Pancreas (tissue), 10 donors: ENCODE data around the gene TDRD7. TPM values are rescaled to one million over a fixed set of nuclear protein-coding genes. Genes with fewer than 3 reads are reported as not detected.

Source experiments
- ATAC-seq, 4 donors: fragments of 200-7000 bp; cut with Tn5 transposase; one replicate each; pipeline versions ENCODE4 v1.8.0 to v1.9.1; 2020; ENCODE audit warnings: mild to moderate bottlenecking in 4 of 4, moderate library complexity in 4 of 4
- DNase-seq, 6 donors: peaks; one replicate each; pipeline ENCODE4 v3.0.0-alpha.2; 2020
- FAIRE-seq: peaks from 2 replicates; lab custom pipeline; 2012; peaks lifted over from hg19 to GRCh38; lab: Jason Lieb, UNC
- H3K27ac ChIP-seq, 4 donors: fragments of 200-600 bp; sonication (generic); 1 replicate in 3 of 4; 2 replicates in 1 of 4; pipeline versions ENCODE4 v1.5.0 to v1.8.0; 2020
- H3K27me3 ChIP-seq, 4 donors: fragments of 200-600 bp; one replicate each; pipeline ENCODE4 v1.8.0; 2021
- H3K36me3 ChIP-seq, 3 donors: fragments of 200-600 bp; sonication (generic) in 1 of 3; one replicate each; pipeline versions ENCODE4 v1.5.0 to v1.8.0; 2020 to 2021
- H3K4me1 ChIP-seq, 3 donors: fragments of 200-600 bp; one replicate each; pipeline ENCODE4 v1.8.0; 2021
- H3K4me3 ChIP-seq, 4 donors: fragments of 200-600 bp; sonication (generic) in 2 of 4; one replicate each; pipeline versions ENCODE4 v1.5.0 to v1.8.0; 2020 to 2021
- H3K9me3 ChIP-seq, 4 donors: fragments of 200-600 bp; one replicate each; pipeline ENCODE4 v1.8.0; 2021
- WGBS, 2 donors: extraction: QIAGEN DNeasy Blood & Tissue Kit; methylation state at CpG; one replicate each; pipeline ENCODE4 v1.1.7; 2013; 5-methylcytosine and 5-hydroxymethylcytosine counted together
- intact Hi-C, 3 donors: fragments of 100-400 bp; cut with DNase I; formaldehyde crosslinking; loops; one replicate each; pipeline versions ENCODE4 v1.11.1 to v1.14.2; 2022
- polyA plus RNA-seq, 2 donors: library from polyadenylated mRNA; stranded (reverse); fragments of 200-250 nt; gene quantifications; one replicate each; pipeline ENCODE4 v1.2.3, GENCODE V29; 2013
- total RNA-seq, 6 donors: library from RNA; stranded (reverse); fragmentation: NEBNext Ultra II Directional in 4 of 6; extraction: Animal tissue kit (Norgen Biotek cat#: 25700) in 4 of 6; gene quantifications; one replicate each; pipeline versions ENCODE4 v1.2.1 to v1.2.4, GENCODE V29; 2021 to 2023
- TF ChIP-seq, protein P1 (sequence below), 4 donors: fragments of 200-600 bp; sonication (generic) in 3 of 4; IDR thresholded peaks; one replicate each; pipeline versions ENCODE4 v1.5.0 to v1.8.0; 2021; ENCODE audit warnings: antibody characterized with exemption in 4 of 4
- donor health status: healthy with polysubstance abuse.
- donor health status: DM: no; HTN: no; CAD: no; lungs with moderate emphysema.
- donor health status: DM: no; HTN: no; CAD: no.
- donor health status: control.
- donor health status: control.
- donor health status: Bipolar disorder and iron deficiency.
- donor health status: DM: yes; HTN: yes; CAD: no.
- donor health status: DM: no; HTN: no; CAD: no.
- donor health status: DM: no; HTN: no; CAD: no.
- donor health status: DM: yes; HTN: yes; CAD: no.

TDRD7 gene
- total and polyA plus RNA-seq, 8 donors = 3.4 to 9.5 (median 4.7) TPM

GRCh38 chr9:97425973-97426336 lies 14.1 kb downstream of the TDRD7 start:
- TF ChIP-seq, protein P1, sequence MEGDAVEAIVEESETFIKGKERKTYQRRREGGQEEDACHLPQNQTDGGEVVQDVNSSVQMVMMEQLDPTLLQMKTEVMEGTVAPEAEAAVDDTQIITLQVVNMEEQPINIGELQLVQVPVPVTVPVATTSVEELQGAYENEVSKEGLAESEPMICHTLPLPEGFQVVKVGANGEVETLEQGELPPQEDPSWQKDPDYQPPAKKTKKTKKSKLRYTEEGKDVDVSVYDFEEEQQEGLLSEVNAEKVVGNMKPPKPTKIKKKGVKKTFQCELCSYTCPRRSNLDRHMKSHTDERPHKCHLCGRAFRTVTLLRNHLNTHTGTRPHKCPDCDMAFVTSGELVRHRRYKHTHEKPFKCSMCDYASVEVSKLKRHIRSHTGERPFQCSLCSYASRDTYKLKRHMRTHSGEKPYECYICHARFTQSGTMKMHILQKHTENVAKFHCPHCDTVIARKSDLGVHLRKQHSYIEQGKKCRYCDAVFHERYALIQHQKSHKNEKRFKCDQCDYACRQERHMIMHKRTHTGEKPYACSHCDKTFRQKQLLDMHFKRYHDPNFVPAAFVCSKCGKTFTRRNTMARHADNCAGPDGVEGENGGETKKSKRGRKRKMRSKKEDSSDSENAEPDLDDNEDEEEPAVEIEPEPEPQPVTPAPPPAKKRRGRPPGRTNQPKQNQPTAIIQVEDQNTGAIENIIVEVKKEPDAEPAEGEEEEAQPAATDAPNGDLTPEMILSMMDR (IDR thresholded peaks at IDR 0.05) = no peak
- no peak overlapping the region for H3K4me3 ChIP-seq
- FAIRE-seq (no peak), ATAC-seq (no peak), DNase-seq (no peak)
- peaks cover 0 to 17% (median 0%) of the 10 kb centered on the region in 3 donors for H3K36me3 ChIP-seq
- no peaks in the 10 kb centered on the region for H3K4me1 ChIP-seq
- intact Hi-C loops = no loop called here
- 92 to 96% methylated on average over 3 of the region's 3 CpGs for WGBS, 2 donors
- no peak overlapping the region for H3K27ac ChIP-seq
- no peaks in the 10 kb centered on the region for H3K27me3 ChIP-seq
- H3K9me3 ChIP-seq = no peaks in the 10 kb centered on the region

DNA sequence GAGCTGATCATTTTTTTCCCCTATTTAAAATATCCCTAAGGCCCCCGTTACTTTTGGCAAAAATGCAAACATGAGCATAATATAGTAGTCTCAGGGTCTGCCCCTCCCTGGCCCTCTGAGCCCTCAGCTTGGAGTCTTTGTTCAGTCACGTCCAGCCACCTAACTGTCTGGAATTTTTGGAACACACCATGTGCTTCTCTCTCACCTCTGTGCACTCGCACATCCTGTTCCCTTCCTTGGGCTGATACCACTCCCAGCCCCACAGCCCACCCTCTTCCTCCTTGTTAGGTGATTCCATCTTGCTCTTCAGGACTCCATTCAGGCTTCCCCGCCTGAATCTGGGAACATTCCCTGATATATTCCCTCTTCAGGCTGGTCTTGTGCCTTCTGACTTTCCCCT lies 16.0 kb downstream of the TDRD7 start:
- intact Hi-C loops = no loop called here

DNA sequence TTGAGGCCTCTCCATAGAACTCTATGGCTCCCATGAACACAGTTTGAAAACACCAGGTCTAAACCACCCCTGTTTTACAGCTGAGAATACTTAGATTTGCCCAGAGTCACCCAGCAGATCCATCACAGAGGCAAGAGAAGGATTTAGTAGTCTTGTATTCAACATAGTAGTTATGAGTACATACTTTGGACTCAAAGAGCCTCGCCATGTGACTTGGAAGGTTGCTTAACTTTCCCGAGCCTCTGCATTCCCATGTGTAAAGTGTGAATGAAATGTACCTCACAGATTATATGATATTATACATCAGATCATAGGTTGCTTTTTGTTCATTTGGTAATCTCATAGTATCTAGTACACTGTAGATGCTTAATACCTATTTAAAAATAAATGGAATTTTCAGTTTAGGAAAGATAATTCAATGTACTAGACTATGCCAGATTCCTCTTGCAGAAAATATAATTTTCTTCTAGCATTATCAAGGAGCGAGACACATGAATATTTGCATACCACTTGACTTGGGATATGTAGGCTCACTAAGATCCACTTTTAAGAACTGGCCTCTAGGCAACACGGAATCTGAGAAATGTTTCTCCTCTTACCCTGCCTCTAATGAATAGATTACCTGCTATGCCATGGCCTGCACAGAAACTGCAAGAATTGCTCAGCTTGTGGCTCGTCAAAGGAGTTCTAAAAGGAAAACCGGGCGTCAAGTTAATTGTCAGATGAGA lies 18.6 kb downstream of the TDRD7 start:
- WGBS, 2 donors = 90 to 93% methylated on average over 7 of the region's 7 CpGs
- DNase-seq = no peak
- intact Hi-C loops = no loop called here
- H3K27ac ChIP-seq = no peak overlapping the region
- no peaks in the 10 kb centered on the region for H3K27me3 ChIP-seq
- no peak for ATAC-seq
- H3K4me1 ChIP-seq = no peaks in the 10 kb centered on the region
- FAIRE-seq = no peak
- no peaks in the 10 kb centered on the region for H3K9me3 ChIP-seq
- H3K4me3 ChIP-seq = no peak overlapping the region
- H3K36me3 ChIP-seq = peaks cover 0 to 32% (median 0%) of the 10 kb centered on the region in 3 donors
- TF ChIP-seq, protein P1 (IDR thresholded peaks at IDR 0.05) = no peak

More for the DNA sequence above, 16.0 kb downstream of the TDRD7 start:
- H3K27me3 ChIP-seq = no peaks in the 10 kb centered on the region
- FAIRE-seq (no peak), ATAC-seq (no peak), DNase-seq (no peak)
- no peaks in the 10 kb centered on the region for H3K4me1 ChIP-seq
- H3K36me3 ChIP-seq = peaks cover 0 to 32% (median 0%) of the 10 kb centered on the region in 3 donors
- no peak overlapping the region for H3K27ac ChIP-seq
- TF ChIP-seq, protein P1 (IDR thresholded peaks at IDR 0.05) = no peak
- H3K4me3 ChIP-seq = no peak overlapping the region
- no peaks in the 10 kb centered on the region for H3K9me3 ChIP-seq
- 88 to 93% methylated on average over 4 of the region's 4 CpGs for WGBS, 2 donors

DNA sequence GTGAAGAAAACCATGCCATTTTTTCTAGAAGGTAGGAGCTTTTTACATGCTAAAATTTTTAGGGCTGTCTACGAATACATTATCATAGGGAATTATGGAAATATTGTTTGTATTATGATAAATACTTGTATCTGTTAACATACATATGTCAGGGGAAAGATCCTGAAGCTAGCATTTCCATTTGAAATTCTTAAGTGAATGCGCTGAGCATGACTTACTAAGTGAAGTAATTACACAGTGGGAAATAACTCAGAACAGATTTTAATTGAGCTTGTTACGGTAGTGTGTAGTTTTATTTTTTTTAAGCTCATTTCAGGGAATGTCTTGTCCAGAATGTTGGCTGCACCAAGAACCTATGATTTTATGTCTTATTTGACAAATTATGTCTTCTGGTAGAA lies 19.1 kb downstream of the TDRD7 start:
- ATAC-seq (no peak), FAIRE-seq (no peak), DNase-seq (no peak)
- no peak overlapping the region for H3K27ac ChIP-seq
- no peak overlapping the region for H3K4me3 ChIP-seq
- peaks cover 0 to 32% (median 0%) of the 10 kb centered on the region in 3 donors for H3K36me3 ChIP-seq
- no peaks in the 10 kb centered on the region for H3K27me3 ChIP-seq
- H3K9me3 ChIP-seq = no peaks in the 10 kb centered on the region
- H3K4me1 ChIP-seq = no peaks in the 10 kb centered on the region
- intact Hi-C loops = no loop called here
- 94% methylated on average over 3 of the region's 3 CpGs for WGBS, 2 donors
- TF ChIP-seq, protein P1 (IDR thresholded peaks at IDR 0.05) = no peak

GRCh38 chr9:97431549-97432143 lies 19.8 kb downstream of the TDRD7 start:
- Histone ChIP-seq H3K4me1 (peaks cover 0 to under 1% (median 0%) of the 10 kb centered on the region in 3 donors), H3K4me3 (no peak overlapping the region), H3K36me3 (peaks cover 0 to 32% (median 0%) of the 10 kb centered on the region in 3 donors), H3K27me3 (no peaks in the 10 kb centered on the region), H3K27ac (no peak overlapping the region), H3K9me3 (no peaks in the 10 kb centered on the region)
- FAIRE-seq (no peak), DNase-seq (no peak), ATAC-seq (no peak)
- TF ChIP-seq, protein P1 (IDR thresholded peaks at IDR 0.05) = no peak
- WGBS, 2 donors = 82 to 85% methylated on average over 5 of the region's 5 CpGs
- intact Hi-C loops = no loop called here
